Gastroesophageal sphincter (tissue), 4 donors: Measurements from ENCODE around the gene TNFSF10. TPM values are rescaled to one million over a fixed set of nuclear protein-coding genes. Genes with fewer than 3 reads are reported as not detected.

Experiments
- ATAC-seq: fragments of 150-250 bp; one replicate; pipeline ENCODE4 v1.9.1; 2016; ENCODE audit warnings: mild to moderate bottlenecking, moderate library complexity
- H3K27ac ChIP-seq, 4 donors: fragments of 200-600 bp; sonication (generic) in 3 of 4; 1 replicate in 3 of 4; 2 replicates in 1 of 4; pipeline ENCODE4 v1.5.1; 2016 to 2019
- H3K27me3 ChIP-seq: fragments of 200-600 bp; sonication (generic); one replicate; pipeline ENCODE4 v1.5.1; 2019
- H3K36me3 ChIP-seq, 2 donors: fragments of 200-600 bp; sonication (generic); one replicate each; pipeline ENCODE4 v1.5.1; 2019; ENCODE audit warnings: control low read depth in 1 of 2
- H3K4me1 ChIP-seq, 3 donors: fragments of 200-600 bp; sonication (generic); 1 replicate in 2 of 3; 2 replicates in 1 of 3; pipeline ENCODE4 v1.5.1; 2016 to 2019; ENCODE audit warnings: control low read depth in 2 of 3
- H3K4me3 ChIP-seq, 2 donors: fragments of 200-600 bp; sonication (generic); one replicate each; pipeline ENCODE4 v1.5.1; 2019; ENCODE audit warnings: mild to moderate bottlenecking in 1 of 2, moderate library complexity in 1 of 2
- H3K9me3 ChIP-seq, 3 donors: fragments of 200-600 bp; sonication (generic); one replicate each; pipeline ENCODE4 v1.5.1; 2017 to 2019; ENCODE audit warnings: control low read depth in 2 of 3
- EP300 ChIP-seq: sonication (generic); formaldehyde crosslinking; IDR thresholded peaks from one replicate; pipeline ENCODE4 v1.6.1; 2017; ENCODE audit warnings: antibody characterized with exemption, mild to moderate bottlenecking
- POLR2A ChIP-seq, 2 donors: fragments of 450-650 bp; IDR thresholded peaks; one replicate each; pipeline ENCODE4 v1.6.1; 2017; ENCODE audit warnings: antibody characterized with exemption in 2 of 2, mild to moderate bottlenecking in 2 of 2, moderate library complexity in 1 of 2
- POLR2AphosphoS5 ChIP-seq: sonication (generic); formaldehyde crosslinking; IDR thresholded peaks from one replicate; pipeline ENCODE4 v1.6.1; 2017; ENCODE audit warnings: antibody characterized with exemption
- WGBS, 2 donors: methylation state at CpG; one replicate each; pipeline ENCODE4 v1.1.5; 2018; ENCODE audit warnings: low coverage in 1 of 2; 5-methylcytosine and 5-hydroxymethylcytosine counted together
- total RNA-seq, 4 donors: library from RNA; depleted of rRNA; stranded (reverse); fragments of >200 nt; gene quantifications; one replicate each; pipeline ENCODE4 v1.1.0, GENCODE V29; 2016
- TF ChIP-seq, protein P1 (sequence below), 4 experiments: fragments of 200-600 bp in 2 of 4; fragments of 450-650 bp in 2 of 4; sonication (generic) in 1 of 4; IDR thresholded peaks; one replicate each; pipeline ENCODE4 v1.5.1; 2017 to 2019; ENCODE audit warnings: antibody characterized with exemption in 4 of 4, mild to moderate bottlenecking in 2 of 4, moderate library complexity in 2 of 4

Gene TNFSF10
- total RNA-seq, 4 donors from 2014 or later = 21.5 to 32.3 (median 27.1) TPM

DNA sequence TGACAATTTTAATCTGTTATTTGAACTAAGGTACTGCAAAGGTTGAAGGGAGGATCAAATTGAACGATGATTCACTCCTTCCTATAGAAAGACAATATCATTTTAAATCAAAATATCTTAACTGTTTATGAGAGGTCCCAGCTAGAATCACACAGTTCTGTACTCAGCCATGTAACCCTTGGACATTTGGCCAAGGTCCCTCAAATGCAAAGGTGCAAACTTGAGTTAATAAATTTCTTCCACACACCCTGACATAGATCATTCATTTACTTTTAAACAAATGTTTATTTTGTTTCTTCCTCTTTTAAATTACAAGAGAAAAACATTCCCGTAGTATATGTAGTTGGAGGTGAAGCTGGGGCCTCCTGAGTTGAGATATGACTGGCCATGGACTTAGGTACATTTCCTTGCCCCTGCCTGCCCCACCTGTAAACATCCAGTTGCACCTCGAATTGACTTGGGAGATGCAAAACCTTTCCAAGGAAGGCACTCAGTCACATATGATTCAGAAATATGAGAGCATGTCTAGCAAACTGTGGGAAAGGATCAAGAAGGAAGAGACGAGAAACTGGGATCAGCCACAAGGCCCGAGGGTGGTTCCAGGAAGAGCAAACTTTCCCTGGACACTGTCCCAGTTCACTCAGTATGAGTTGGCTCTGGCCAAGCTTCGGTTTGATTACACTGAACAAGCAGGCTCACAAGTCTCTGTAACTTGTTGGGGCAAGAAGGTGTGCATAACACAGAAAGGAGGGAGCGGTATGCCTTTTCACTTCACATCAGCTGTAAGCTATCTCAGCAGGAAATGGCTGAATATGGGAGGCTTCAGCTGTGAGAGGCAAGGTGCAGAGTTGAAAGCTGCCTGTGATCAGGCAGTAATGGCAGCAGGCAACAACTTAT is 6.7 kb downstream of the TNFSF10 start:
- ATAC-seq = peak; percentile 76
- no peaks in the 10 kb centered on the region for H3K27me3 ChIP-seq
- H3K4me3 ChIP-seq = peak overlapping the region in 1 of 2 donors; percentile 5
- 28 to 43% methylated on average over 5 to 7 of the region's 7 CpGs for whole genome bisulfite sequencing, 2 donors
- no peaks in the 10 kb centered on the region for H3K9me3 ChIP-seq
- peaks cover 8 to 80% (median 11%) of the 10 kb centered on the region in 3 donors for H3K4me1 ChIP-seq
- peaks cover 0 to 4% of the 10 kb centered on the region in 2 donors for H3K36me3 ChIP-seq
- TF ChIP-seq, protein P1, sequence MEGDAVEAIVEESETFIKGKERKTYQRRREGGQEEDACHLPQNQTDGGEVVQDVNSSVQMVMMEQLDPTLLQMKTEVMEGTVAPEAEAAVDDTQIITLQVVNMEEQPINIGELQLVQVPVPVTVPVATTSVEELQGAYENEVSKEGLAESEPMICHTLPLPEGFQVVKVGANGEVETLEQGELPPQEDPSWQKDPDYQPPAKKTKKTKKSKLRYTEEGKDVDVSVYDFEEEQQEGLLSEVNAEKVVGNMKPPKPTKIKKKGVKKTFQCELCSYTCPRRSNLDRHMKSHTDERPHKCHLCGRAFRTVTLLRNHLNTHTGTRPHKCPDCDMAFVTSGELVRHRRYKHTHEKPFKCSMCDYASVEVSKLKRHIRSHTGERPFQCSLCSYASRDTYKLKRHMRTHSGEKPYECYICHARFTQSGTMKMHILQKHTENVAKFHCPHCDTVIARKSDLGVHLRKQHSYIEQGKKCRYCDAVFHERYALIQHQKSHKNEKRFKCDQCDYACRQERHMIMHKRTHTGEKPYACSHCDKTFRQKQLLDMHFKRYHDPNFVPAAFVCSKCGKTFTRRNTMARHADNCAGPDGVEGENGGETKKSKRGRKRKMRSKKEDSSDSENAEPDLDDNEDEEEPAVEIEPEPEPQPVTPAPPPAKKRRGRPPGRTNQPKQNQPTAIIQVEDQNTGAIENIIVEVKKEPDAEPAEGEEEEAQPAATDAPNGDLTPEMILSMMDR (IDR thresholded peaks at IDR 0.05) = no peak
- TF ChIP-seq EP300 (no peak), POLR2A (IDR thresholded peaks at IDR 0.05) (no peak), POLR2AphosphoS5 (peak; percentile 71)
- H3K27ac ChIP-seq = peak overlapping the region; percentile 61 to 68 (median 66)

DNA sequence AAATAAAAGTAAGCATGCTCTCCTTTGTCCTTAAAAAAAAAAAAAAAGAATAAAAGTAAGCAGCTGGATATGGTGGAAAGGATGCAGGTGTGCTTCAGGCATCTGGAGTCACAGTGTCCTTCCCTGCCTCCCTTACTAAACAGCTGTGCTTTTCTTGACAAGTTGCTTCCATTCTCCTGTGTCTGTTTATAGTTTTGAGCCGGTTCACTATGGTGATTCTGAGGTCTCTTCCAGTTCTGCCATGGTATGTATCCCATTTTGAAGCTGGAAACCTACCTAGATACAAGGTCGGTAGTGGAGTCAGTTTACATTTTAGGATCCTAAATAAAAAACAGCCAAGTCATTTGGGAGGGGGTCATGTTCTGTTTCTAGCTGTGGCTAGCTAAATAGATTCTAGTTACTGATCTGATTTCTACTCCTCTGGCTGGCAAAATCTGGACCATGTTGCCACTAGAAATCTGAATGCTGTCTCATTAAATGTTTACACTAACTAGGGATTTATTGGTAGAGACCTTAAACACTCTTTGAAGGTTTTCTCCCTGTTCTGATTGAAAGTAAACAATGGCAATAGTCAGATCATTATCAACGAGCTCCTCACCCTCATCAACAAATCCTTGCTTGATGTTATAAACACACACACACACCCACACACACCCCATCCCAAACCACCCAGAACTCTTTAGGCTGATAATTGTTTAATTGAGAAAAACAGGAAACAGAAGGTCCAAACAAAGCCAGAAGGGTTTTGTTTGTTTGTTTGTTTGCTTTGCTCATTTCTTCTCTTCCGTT is 7.9 kb downstream of the TNFSF10 start:
- Histone ChIP-seq H3K27ac (peak overlapping the region in 3 of 4 donors; percentile 66 to 68 (median 66)), H3K36me3 (peaks cover 0 to 12% of the 10 kb centered on the region in 2 donors), H3K4me1 (peaks cover 8 to 76% (median 11%) of the 10 kb centered on the region in 3 donors), H3K4me3 (no peak overlapping the region), H3K27me3 (no peaks in the 10 kb centered on the region), H3K9me3 (no peaks in the 10 kb centered on the region)
- ATAC-seq = no peak
- 2 to 30% methylated on average over 3 to 4 of the region's 4 CpGs for WGBS, 2 donors
- no peak for TF ChIP-seq POLR2AphosphoS5
- no peak for TF ChIP-seq POLR2A (IDR thresholded peaks at IDR 0.05)
- TF ChIP-seq EP300 = no peak
- TF ChIP-seq, protein P1 (IDR thresholded peaks at IDR 0.05) = no peak

DNA sequence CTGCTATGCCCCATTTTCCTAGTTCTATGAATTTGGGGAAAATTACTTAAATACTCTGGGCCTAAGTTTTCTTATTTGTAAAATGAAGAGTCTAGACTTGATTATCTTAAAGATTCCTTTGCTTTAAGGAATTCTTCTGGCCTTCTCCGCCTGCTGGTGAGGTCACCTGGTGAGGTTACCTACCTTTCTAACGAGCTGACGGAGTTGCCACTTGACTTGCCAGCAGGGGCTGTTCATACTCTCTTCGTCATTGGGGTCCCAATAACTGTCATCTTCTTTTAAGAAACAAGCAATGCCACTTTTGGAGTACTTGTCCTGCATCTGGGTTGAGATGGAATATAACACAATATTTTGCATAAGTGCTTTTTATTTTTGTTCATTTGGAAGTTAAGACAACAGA is 8.6 kb downstream of the TNFSF10 start:
- TF ChIP-seq, protein P1 (IDR thresholded peaks at IDR 0.05) = no peak
- no peak for TF ChIP-seq POLR2AphosphoS5
- TF ChIP-seq EP300 = no peak
- no peak for TF ChIP-seq POLR2A (IDR thresholded peaks at IDR 0.05)
- no peak for ATAC-seq
- H3K36me3 ChIP-seq = peaks cover 0 to 12% of the 10 kb centered on the region in 2 donors
- 74 to 79% methylated on average over 3 to 4 of the region's 4 CpGs for WGBS, 2 donors
- peak overlapping the region in 1 of 4 donors; percentile 68 for H3K27ac ChIP-seq
- no peaks in the 10 kb centered on the region for H3K27me3 ChIP-seq
- H3K9me3 ChIP-seq = no peaks in the 10 kb centered on the region
- H3K4me1 ChIP-seq = peaks cover 8 to 72% (median 11%) of the 10 kb centered on the region in 3 donors
- H3K4me3 ChIP-seq = no peak overlapping the region

DNA sequence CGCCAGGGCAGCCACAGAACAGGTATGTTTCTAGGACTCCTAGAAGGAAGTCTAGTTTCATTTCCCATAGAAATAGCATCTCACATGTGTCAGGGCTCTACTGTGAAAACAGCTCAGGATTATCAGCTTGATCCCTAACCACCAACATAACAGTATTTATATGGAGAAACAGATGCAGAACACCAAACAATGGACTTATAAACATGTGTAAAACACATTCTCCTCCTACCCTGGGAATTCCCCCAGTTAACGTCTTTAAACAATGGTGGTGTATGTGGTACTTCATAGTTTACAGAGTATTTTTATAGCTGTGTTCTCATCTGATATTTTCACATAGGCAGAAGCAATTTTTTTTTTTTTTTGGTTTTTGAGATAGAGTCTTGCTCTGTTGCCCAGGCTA is 9.7 kb downstream of the TNFSF10 start:
- Histone ChIP-seq H3K27ac (peak overlapping the region in 3 of 4 donors; percentile 38 to 40 (median 39)), H3K9me3 (no peaks in the 10 kb centered on the region), H3K4me1 (peaks cover 8 to 62% (median 11%) of the 10 kb centered on the region in 3 donors), H3K4me3 (no peak overlapping the region), H3K36me3 (peaks cover 0 to 20% of the 10 kb centered on the region in 2 donors), H3K27me3 (no peaks in the 10 kb centered on the region)
- WGBS, 2 donors = 38 to 57% methylated on average over 1 to 2 of the region's 2 CpGs
- TF ChIP-seq EP300 (no peak), POLR2A (IDR thresholded peaks at IDR 0.05) (no peak), POLR2AphosphoS5 (no peak)
- TF ChIP-seq, protein P1 (IDR thresholded peaks at IDR 0.05) = no peak
- ATAC-seq = no peak
